H1 (cell line): ENCODE data around the gene GLI1. TPM values are rescaled to one million over a fixed set of nuclear protein-coding genes. Genes with fewer than 3 reads are reported as not detected.

Experiments used
- ASH2L ChIP-seq: fragments of 200-600, 300-600 bp; sonication (generic); IDR thresholded peaks from one replicate; pipeline ENCODE4 v1.7.1; 2017; ENCODE audit warnings: low read length
- BACH1 ChIP-seq: IDR thresholded peaks from 2 replicates; pipeline ENCODE4 v1.6.1; 2012; ENCODE audit warnings: low read length, improper control_type of control experiment
- CHD2 ChIP-seq: IDR thresholded peaks from 2 replicates; pipeline ENCODE4 v1.6.1; 2012; ENCODE audit warnings: low read length, improper control_type of control experiment
- CREB1 ChIP-seq: IDR thresholded peaks from 2 replicates; pipeline ENCODE4 v1.6.1; 2012; ENCODE audit warnings: inconsistent platforms
- EP300 ChIP-seq, 2 experiments: IDR thresholded peaks; 1 replicate in 1 of 2; 2 replicates in 1 of 2; pipeline ENCODE4 v1.6.1; 2011 to 2012; ENCODE audit warnings: low read depth in 2 of 2, low read length in 2 of 2, mild to moderate bottlenecking in 2 of 2, borderline replicate concordance in 1 of 2, inconsistent platforms in 1 of 2, moderate library complexity in 1 of 2
- HDAC2 ChIP-seq, 2 experiments: fragments of 300-600 bp in 1 of 2; sonication (generic) in 1 of 2; IDR thresholded peaks; 2 replicates each; pipeline ENCODE4 v1.6.1; 2011 to 2012; ENCODE audit warnings: low read depth in 2 of 2, low read length in 2 of 2, mild to moderate bottlenecking in 2 of 2, moderate library complexity in 2 of 2, borderline replicate concordance in 1 of 2, inconsistent platforms in 1 of 2
- JUN ChIP-seq: IDR thresholded peaks from 2 replicates; pipeline ENCODE4 v1.6.1; 2011; ENCODE audit warnings: low read depth, mild to moderate bottlenecking, improper control_type of control experiment, low read length
- PHF8 ChIP-seq: fragments of 200-600 bp; sonication (generic); conservative IDR thresholded peaks from 2 replicates; pipeline ENCODE4 v1.7.1; 2012; ENCODE audit warnings: low read depth, mild to moderate bottlenecking, inconsistent platforms, low read length, moderate library complexity
- POLR2AphosphoS5 ChIP-seq: IDR thresholded peaks from 2 replicates; pipeline ENCODE4 v1.6.1; 2011; ENCODE audit warnings: low read depth, low read length
- RBBP5 ChIP-seq: IDR thresholded peaks from 2 replicates; pipeline ENCODE4 v1.7.1; 2012; ENCODE audit warnings: low read depth, mild to moderate bottlenecking, inconsistent platforms, low read length, moderate library complexity, borderline replicate concordance
- RFX5 ChIP-seq: IDR thresholded peaks from 2 replicates; pipeline ENCODE4 v1.6.1; 2011; ENCODE audit warnings: low read depth, low read length, improper control_type of control experiment, borderline replicate concordance
- SIN3A ChIP-seq, 2 experiments: IDR thresholded peaks in 1 of 2; conservative IDR thresholded peaks in 1 of 2; 2 replicates each; pipeline ENCODE4 v1.6.1; 2011 to 2012; ENCODE audit warnings: low read length in 2 of 2, improper control_type of control experiment in 1 of 2, low read depth in 1 of 2, mild to moderate bottlenecking in 1 of 2
- SP1 ChIP-seq: IDR thresholded peaks from 2 replicates; pipeline ENCODE4 v1.6.1; 2011; ENCODE audit warnings: low read depth, low read length
- TAF1 ChIP-seq: IDR thresholded peaks from 2 replicates; pipeline ENCODE4 v1.6.1; 2011; ENCODE audit warnings: mild to moderate bottlenecking, low read depth, low read length
- TAF7 ChIP-seq: optimal IDR thresholded peaks from 2 replicates; pipeline ENCODE3; 2011; ENCODE audit warnings: low read depth, mild to moderate bottlenecking, inconsistent platforms, low read length, moderate library complexity, borderline replicate concordance
- TBP ChIP-seq: IDR thresholded peaks from 2 replicates; pipeline ENCODE4 v1.6.1; 2011; ENCODE audit warnings: low read depth, low read length, improper control_type of control experiment
- TCF12 ChIP-seq: IDR thresholded peaks from 2 replicates; pipeline ENCODE4 v1.6.1; 2011; ENCODE audit warnings: low read depth, mild to moderate bottlenecking, low read length
- TEAD4 ChIP-seq: IDR thresholded peaks from 2 replicates; pipeline ENCODE4 v1.6.1; 2012; ENCODE audit warnings: low read depth, low read length, inconsistent platforms, mixed read lengths
- ZNF274 ChIP-seq: IDR thresholded peaks from 2 replicates; pipeline ENCODE4 v1.7.0; 2012; ENCODE audit warnings: low read length, borderline replicate concordance; ENCODE audit errors: extremely low read depth
- polyA plus RNA-seq, 7 experiments: library from polyadenylated mRNA; depleted of rRNA in 3 of 7; stranded (reverse) in 5 of 7; unstranded in 2 of 7; fragments of >200 nt in 5 of 7; fragments of 200-250 nt in 2 of 7; gene quantifications; 1 replicate in 5 of 7; 2 replicates in 1 of 7; 4 replicates in 1 of 7; pipeline versions ENCODE4 v1.2.1 to v1.2.3, GENCODE V29; 2011 to 2013; ENCODE audit warnings: missing spikeins in 2 of 7, mixed read lengths in 2 of 7
- total RNA-seq: library from RNA; stranded (reverse); fragmentation: NEBNext Ultra II Directional; extraction: Animal tissue kit (Norgen Biotek cat#: 25700); gene quantifications from 2 replicates; pipeline ENCODE4 v1.2.1, GENCODE V29; 2021

Gene GLI1
- total and polyA plus RNA-seq, 2 of the 8 experiments (the other 6 are each of a cell fraction or from before 2014, with no cell fraction given) = 23.5 to 25.3 TPM

- TF ChIP-seq CHD2 = peak; percentile 22; the same call in 1 of the 2 replicates
- peak; percentile 80 for TF ChIP-seq PHF8
- peak; percentile 98 for TF ChIP-seq TBP
- peak; percentile 72 for TF ChIP-seq CREB1
- no peak for TF ChIP-seq TEAD4
- no peak for TF ChIP-seq RFX5
- TF ChIP-seq TAF7 = peak; percentile 95
- peak; percentile 28 for TF ChIP-seq ASH2L
- no peak; the same call in 1 of the 2 replicates for TF ChIP-seq JUN
- peak; percentile 73 for TF ChIP-seq BACH1
- peak; percentile 98 for TF ChIP-seq TAF1
- TF ChIP-seq SIN3A (conservative IDR thresholded peaks at IDR 0.05 in 1 of 2, IDR thresholded peaks at IDR 0.05 in 1 of 2; ENCODE audit: low read depth in 1 of 2, low read length in 2 of 2) = peak; percentile 65 to 86; a peak in 2 of 4 replicates
- peak; percentile 96 for TF ChIP-seq POLR2AphosphoS5
- peak in 1 of 2 experiments; percentile 97; a peak in 2 of 4 replicates for TF ChIP-seq HDAC2 (IDR thresholded peaks at IDR 0.05; ENCODE audit: borderline replicate concordance in 1 of 2, low read depth in 2 of 2, low read length in 2 of 2)
- TF ChIP-seq ZNF274 = no peak
- no peak for TF ChIP-seq RBBP5
- TF ChIP-seq EP300 (IDR thresholded peaks at IDR 0.05; ENCODE audit: borderline replicate concordance in 1 of 2, low read depth in 2 of 2, low read length in 2 of 2) = peak in 1 of 2 experiments; percentile 16; a peak in 1 of 3 replicates
- no peak for TF ChIP-seq TCF12
- peak; percentile 79; the same call in 1 of the 2 replicates for TF ChIP-seq SP1
Measured at GRCh38 chr12:57520053-57520818, 60.7 kb downstream of the GLI1 start, which contains the start of gene DDIT3 (continued).
